Measurements from ENCODE around the gene TRMT1.
A peak's percentile ranks its signal among the peaks of the same experiment; 100 is the strongest.

TRMT1 gene

GRCh38 chr19:13102416-13102665 lies 14.2 kb downstream of the TRMT1 start:
- DNase-seq (ENCODE audit: low read depth in 2 of 2), result no peak

- DNase-seq (ENCODE audit: low read depth in 2 of 2), result no peak
These were observed 14.7 kb downstream of the TRMT1 start for GRCh38 chr19:13101590-13102415.

GRCh38 chr19:13100841-13101589 lies 15.5 kb downstream of the TRMT1 start:
- no peak for DNase-seq (ENCODE audit: low read depth in 2 of 2)

GRCh38 chr19:13100031-13100588 lies 16.4 kb downstream of the TRMT1 start:
- peak in 1 of 2 donors; percentile 43 for DNase-seq (ENCODE audit: low read depth in 2 of 2)

GRCh38 chr19:13099073-13099999 lies 17.2 kb downstream of the TRMT1 start:
- peak; percentile 61 to 62 for DNase-seq (ENCODE audit: low read depth in 2 of 2)

GRCh38 chr19:13098277-13099072 lies 18.1 kb downstream of the TRMT1 start:
- DNase-seq (ENCODE audit: low read depth in 2 of 2), result no peak

GRCh38 chr19:13097463-13098258 lies 18.9 kb downstream of the TRMT1 start:
- DNase-seq (ENCODE audit: low read depth in 2 of 2), result no peak

- DNase-seq (ENCODE audit: low read depth in 2 of 2), result no peak
These were observed 19.5 kb downstream of the TRMT1 start for GRCh38 chr19:13097033-13097462.

- DNase-seq (ENCODE audit: low read depth in 2 of 2), result no peak
These were observed 20.3 kb downstream of the TRMT1 start for GRCh38 chr19:13095934-13096927.

GRCh38 chr19:13095393-13095784 lies 21.2 kb downstream of the TRMT1 start:
- no peak for DNase-seq (ENCODE audit: low read depth in 2 of 2)

- DNase-seq (ENCODE audit: low read depth in 2 of 2), result no peak
These were observed 21.7 kb downstream of the TRMT1 start for GRCh38 chr19:13094771-13095392.

- no peak for DNase-seq (ENCODE audit: low read depth in 2 of 2)
These were observed 22.4 kb downstream of the TRMT1 start for GRCh38 chr19:13094106-13094504.

- peak; percentile 48 to 58 for DNase-seq (ENCODE audit: low read depth in 2 of 2)
These were observed 23.0 kb downstream of the TRMT1 start for GRCh38 chr19:13093407-13094105.

GRCh38 chr19:13092606-13093235 lies 23.8 kb downstream of the TRMT1 start:
- DNase-seq (ENCODE audit: low read depth in 2 of 2), result no peak

GRCh38 chr19:13092158-13092543 lies 24.4 kb downstream of the TRMT1 start:
- no peak for DNase-seq (ENCODE audit: low read depth in 2 of 2)

- no peak for DNase-seq (ENCODE audit: low read depth in 2 of 2)
These were observed 25.0 kb downstream of the TRMT1 start for GRCh38 chr19:13091400-13092157.

Measured in stimulated activated CD8-positive, alpha-beta memory T cell treated with anti-CD3 and anti-CD28 coated beads, Interleukin-15, amount 100 ng/mL, for 4 hours (primary cell).